Immature natural killer cell (primary cell): ENCODE measurements around the gene GFI1B. TPM values are rescaled to one million over a fixed set of nuclear protein-coding genes. Genes with fewer than 3 reads are reported as not detected.
"Not testable (repeated sequence)": the region's sequence is repeated elsewhere in the genome, so short reads cannot be mapped to it uniquely, and the experiment has no call there.

ENCODE experiments used
- DNase-seq, 3 donors: peaks; one replicate each; pipeline ENCODE4 v3.0.0; 2022; ENCODE audit warnings: mixed read lengths in 1 of 3
- H3K27ac Mint-ChIP-seq, 6 donors: one replicate each; pipeline ENCODE4 v1.8.0; 2020; ENCODE audit warnings: mixed read lengths in 6 of 6, mild to moderate bottlenecking in 5 of 6, inconsistent platforms in 4 of 6, moderate library complexity in 3 of 6
- H3K27me3 Mint-ChIP-seq, 3 donors: one replicate each; pipeline ENCODE4 v1.8.0; 2020 to 2021; ENCODE audit warnings: low read depth in 3 of 3, mild to moderate bottlenecking in 3 of 3, mixed read lengths in 3 of 3, moderate library complexity in 3 of 3, inconsistent platforms in 1 of 3
- H3K36me3 Mint-ChIP-seq, 3 donors: one replicate each; pipeline ENCODE4 v1.8.0; 2020; ENCODE audit warnings: mixed read lengths in 3 of 3, inconsistent platforms in 2 of 3, mild to moderate bottlenecking in 2 of 3
- H3K4me1 Mint-ChIP-seq, 2 donors: one replicate each; pipeline ENCODE4 v1.8.0; 2020; ENCODE audit warnings: inconsistent platforms in 2 of 2, mild to moderate bottlenecking in 2 of 2, mixed read lengths in 2 of 2, moderate library complexity in 1 of 2
- H3K4me3 Mint-ChIP-seq, 5 donors: one replicate each; pipeline ENCODE4 v1.8.0; 2020; ENCODE audit warnings: mild to moderate bottlenecking in 5 of 5, mixed read lengths in 5 of 5, inconsistent platforms in 3 of 5, moderate library complexity in 3 of 5
- H3K9me3 Mint-ChIP-seq, 6 donors: one replicate each; pipeline ENCODE4 v1.8.0; 2020; ENCODE audit warnings: mild to moderate bottlenecking in 6 of 6, mixed read lengths in 6 of 6, inconsistent platforms in 4 of 6, moderate library complexity in 3 of 6
- polyA plus RNA-seq, 3 donors: library from polyadenylated mRNA; unstranded; fragments of 300-500 nt; fragmentation: Illumina TruSeq; gene quantifications; one replicate each; pipeline ENCODE4 v1.2.3, GENCODE V29; 2021

The GFI1B gene
- polyA plus RNA-seq, 3 donors from 2014 or later, result 1.6 to 1.8 TPM; not detected in 1

- Mint-ChIP-seq H3K4me1 (peaks cover 80 to 85% of the 10 kb centered on the region in 2 donors), H3K27me3 (peaks cover 2 to 5% (median 3%) of the 10 kb centered on the region in 3 donors), H3K36me3 (no peaks in the 10 kb centered on the region), H3K27ac (peak overlapping the region in 2 of 6 donors; percentile 2 to 34), H3K4me3 (peak overlapping the region; percentile 3 to 60 (median 17)), H3K9me3 (no peaks in the 10 kb centered on the region)
- DNase-seq, result no peak
These were observed 11.0 kb downstream of the GFI1B start for GRCh38 chr9:132989414-132989996.

GRCh38 chr9:132989998-132990557 is 11.6 kb downstream of the GFI1B start:
- H3K27me3 Mint-ChIP-seq, H3K36me3 Mint-ChIP-seq, H3K9me3 Mint-ChIP-seq: not testable (repeated sequence)
- DNase-seq, result peak in 1 of 3 donors; percentile 32
- peaks cover 86 to 90% of the 10 kb centered on the region in 2 donors for H3K4me1 Mint-ChIP-seq
- H3K27ac Mint-ChIP-seq, result peak overlapping the region in 5 of 6 donors; percentile 2 to 92 (median 69)
- H3K4me3 Mint-ChIP-seq, result peak overlapping the region; percentile 4 to 60 (median 48)

GRCh38 chr9:132990781-132991180 is 12.3 kb downstream of the GFI1B start:
- peak; percentile 30 to 46 (median 30) for DNase-seq
- Mint-ChIP-seq H3K4me1 (peaks cover 89 to 93% of the 10 kb centered on the region in 2 donors), H3K9me3 (no peaks in the 10 kb centered on the region), H3K4me3 (peak overlapping the region; percentile 24 to 79 (median 70)), H3K36me3 (no peaks in the 10 kb centered on the region), H3K27ac (peak overlapping the region in 5 of 6 donors; percentile 40 to 92 (median 79)), H3K27me3 (peaks cover 2 to 7% (median 6%) of the 10 kb centered on the region in 3 donors)

- H3K4me3 Mint-ChIP-seq, result peak overlapping the region; percentile 57 to 79 (median 70)
- H3K9me3 Mint-ChIP-seq, result no peaks in the 10 kb centered on the region
- H3K27ac Mint-ChIP-seq, result peak overlapping the region; percentile 64 to 92 (median 80)
- no peaks in the 10 kb centered on the region for H3K36me3 Mint-ChIP-seq
- H3K27me3 Mint-ChIP-seq, result peaks cover 2 to 7% (median 6%) of the 10 kb centered on the region in 3 donors
- peak; percentile 75 to 80 (median 79) for DNase-seq
- peaks cover 84 to 86% of the 10 kb centered on the region in 2 donors for H3K4me1 Mint-ChIP-seq
These were observed 13.1 kb downstream of the GFI1B start for GRCh38 chr9:132991351-132992300.

- DNase-seq, result no peak
- H3K9me3 Mint-ChIP-seq, result no peaks in the 10 kb centered on the region
- H3K27ac Mint-ChIP-seq, result peak overlapping the region in 5 of 6 donors; percentile 46 to 84 (median 66)
- H3K27me3 Mint-ChIP-seq, result peaks cover 5 to 7% (median 6%) of the 10 kb centered on the region in 3 donors
- no peaks in the 10 kb centered on the region for H3K36me3 Mint-ChIP-seq
- peak overlapping the region; percentile 19 to 90 (median 38) for H3K4me3 Mint-ChIP-seq
- peaks cover 65 to 67% of the 10 kb centered on the region in 2 donors for H3K4me1 Mint-ChIP-seq
These were observed 15.0 kb downstream of the GFI1B start for GRCh38 chr9:132993511-132993939.

DNA sequence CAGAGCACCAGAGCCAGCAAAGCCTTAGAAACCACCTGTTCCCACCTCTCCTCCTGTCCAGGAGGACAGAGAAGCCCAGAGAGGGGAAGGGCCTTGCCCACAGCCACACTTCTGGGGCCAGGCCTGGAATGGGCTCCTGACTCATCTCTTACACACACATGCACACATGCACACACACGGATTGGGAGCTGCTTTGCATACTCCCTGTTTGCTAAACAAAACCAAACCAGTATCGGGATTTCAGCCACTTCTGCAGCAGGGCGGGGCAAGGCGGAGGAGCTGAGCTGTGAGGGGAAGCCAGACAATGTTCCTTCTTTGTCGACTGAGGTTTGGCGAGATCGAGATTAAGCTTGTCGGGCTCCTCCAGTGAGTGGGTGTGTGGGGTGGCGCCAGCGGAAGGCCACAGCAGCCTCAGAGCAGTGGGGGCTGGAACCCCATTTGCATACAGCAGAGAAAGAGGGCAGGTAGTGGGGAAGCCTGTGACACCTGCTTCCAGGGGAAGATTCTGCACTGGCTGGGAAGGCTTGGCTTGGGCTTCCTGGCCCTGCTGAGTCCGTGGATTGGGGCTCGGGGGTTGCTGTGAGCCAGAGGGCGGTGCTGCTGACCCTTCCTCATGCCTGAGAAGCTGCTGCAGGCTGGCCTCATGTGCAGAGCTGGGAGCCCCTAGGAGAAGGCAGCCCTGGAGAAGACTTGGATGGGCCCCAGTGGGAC is 16.1 kb downstream of the GFI1B start:
- peak overlapping the region; percentile 64 to 90 (median 80) for H3K4me3 Mint-ChIP-seq
- peak overlapping the region; percentile 7 to 89 (median 66) for H3K27ac Mint-ChIP-seq
- H3K9me3 Mint-ChIP-seq, result no peaks in the 10 kb centered on the region
- H3K27me3 Mint-ChIP-seq, result peaks cover 5 to 7% (median 7%) of the 10 kb centered on the region in 3 donors
- no peaks in the 10 kb centered on the region for H3K36me3 Mint-ChIP-seq
- H3K4me1 Mint-ChIP-seq, result peaks cover 58 to 60% of the 10 kb centered on the region in 2 donors
- DNase-seq, result peak; percentile 38 to 55 (median 54)

DNA sequence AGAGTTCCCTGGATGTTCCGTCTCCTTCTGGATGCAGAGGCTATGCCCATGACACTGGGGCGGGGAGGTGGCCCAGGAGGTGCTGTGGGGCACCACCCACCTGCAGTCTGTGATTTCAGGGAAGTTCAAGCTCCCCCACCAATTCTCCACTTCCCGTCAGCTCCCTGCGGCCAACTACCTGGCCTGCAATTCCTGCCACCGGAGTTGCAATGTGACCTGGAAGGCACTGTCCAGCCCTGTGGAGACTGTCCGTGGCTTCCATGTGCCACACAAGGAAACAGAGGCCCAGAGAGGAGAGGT is 16.6 kb downstream of the GFI1B start:
- Mint-ChIP-seq H3K27me3 (peaks cover 5 to 7% (median 5%) of the 10 kb centered on the region in 3 donors), H3K4me1 (peaks cover 53 to 54% of the 10 kb centered on the region in 2 donors), H3K4me3 (peak overlapping the region in 3 of 5 donors; percentile 23 to 90 (median 64)), H3K27ac (no peak overlapping the region), H3K9me3 (no peaks in the 10 kb centered on the region), H3K36me3 (no peaks in the 10 kb centered on the region)
- no peak for DNase-seq

- Mint-ChIP-seq H3K4me1 (peaks cover 45 to 46% of the 10 kb centered on the region in 2 donors), H3K36me3 (no peaks in the 10 kb centered on the region), H3K9me3 (no peaks in the 10 kb centered on the region), H3K27ac (no peak overlapping the region), H3K4me3 (no peak overlapping the region), H3K27me3 (peaks cover 5 to 9% (median 5%) of the 10 kb centered on the region in 3 donors)
- DNase-seq, result no peak
These were observed 17.4 kb downstream of the GFI1B start for GRCh38 chr9:132995879-132996278.

- Mint-ChIP-seq H3K36me3 (no peaks in the 10 kb centered on the region), H3K4me3 (no peak overlapping the region), H3K27ac (peak overlapping the region in 2 of 6 donors; percentile 49 to 56), H3K9me3 (no peaks in the 10 kb centered on the region), H3K27me3 (peaks cover 5 to 9% (median 5%) of the 10 kb centered on the region in 3 donors), H3K4me1 (peaks cover 38 to 40% of the 10 kb centered on the region in 2 donors)
- DNase-seq, result no peak
These were observed 18.0 kb downstream of the GFI1B start for GRCh38 chr9:132996526-132996925.

DNA sequence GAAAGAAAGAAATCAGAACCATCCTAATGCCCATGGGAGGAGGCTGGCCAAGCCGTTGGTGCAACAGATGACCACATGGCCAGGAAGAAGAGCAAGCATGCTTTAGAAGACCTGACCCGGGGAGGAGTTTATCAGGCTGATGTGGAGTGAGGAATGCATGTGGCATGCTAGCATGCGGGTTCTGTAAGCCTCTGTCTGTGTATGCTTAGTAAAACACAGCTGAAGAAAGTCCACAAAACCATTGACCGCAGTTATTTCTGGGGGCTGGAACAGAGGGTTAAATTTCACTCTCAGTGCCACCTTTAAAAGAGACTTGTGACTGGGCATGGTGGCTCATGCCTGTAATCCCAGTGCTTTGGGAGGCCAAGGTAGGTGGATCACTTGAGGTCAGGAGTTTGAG is 19.1 kb downstream of the GFI1B start:
- H3K27ac Mint-ChIP-seq, result no peak overlapping the region
- H3K36me3 Mint-ChIP-seq, result no peaks in the 10 kb centered on the region
- peaks cover 2 to 7% (median 5%) of the 10 kb centered on the region in 3 donors for H3K27me3 Mint-ChIP-seq
- H3K4me3 Mint-ChIP-seq, result no peak overlapping the region
- no peak for DNase-seq
- no peaks in the 10 kb centered on the region for H3K9me3 Mint-ChIP-seq
- peaks cover 27 to 29% of the 10 kb centered on the region in 2 donors for H3K4me1 Mint-ChIP-seq

DNA sequence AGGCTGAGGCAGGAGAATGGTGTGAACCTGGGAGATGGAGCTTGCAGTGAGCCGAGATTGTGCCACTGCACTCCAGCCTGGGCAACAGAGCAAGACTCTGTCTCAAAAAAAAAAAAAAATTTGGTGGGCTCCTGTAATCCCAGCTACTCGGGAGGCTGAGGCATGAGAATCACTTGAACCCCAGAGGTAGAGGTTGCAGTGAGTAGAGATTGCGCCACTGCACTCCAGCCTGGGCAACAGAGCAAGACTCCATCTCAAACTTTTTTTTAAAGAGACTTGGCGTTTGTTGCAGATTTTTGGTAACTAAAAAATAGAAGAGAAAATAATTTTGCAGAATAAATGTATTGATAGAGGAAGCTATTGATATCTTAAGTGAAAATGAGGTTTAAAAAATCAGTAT is 19.7 kb downstream of the GFI1B start:
- DNase-seq, H3K4me3 Mint-ChIP-seq, H3K9me3 Mint-ChIP-seq, H3K27me3 Mint-ChIP-seq, H3K27ac Mint-ChIP-seq, H3K36me3 Mint-ChIP-seq: not testable (repeated sequence)
- peaks cover 21 to 24% of the 10 kb centered on the region in 2 donors for H3K4me1 Mint-ChIP-seq

DNA sequence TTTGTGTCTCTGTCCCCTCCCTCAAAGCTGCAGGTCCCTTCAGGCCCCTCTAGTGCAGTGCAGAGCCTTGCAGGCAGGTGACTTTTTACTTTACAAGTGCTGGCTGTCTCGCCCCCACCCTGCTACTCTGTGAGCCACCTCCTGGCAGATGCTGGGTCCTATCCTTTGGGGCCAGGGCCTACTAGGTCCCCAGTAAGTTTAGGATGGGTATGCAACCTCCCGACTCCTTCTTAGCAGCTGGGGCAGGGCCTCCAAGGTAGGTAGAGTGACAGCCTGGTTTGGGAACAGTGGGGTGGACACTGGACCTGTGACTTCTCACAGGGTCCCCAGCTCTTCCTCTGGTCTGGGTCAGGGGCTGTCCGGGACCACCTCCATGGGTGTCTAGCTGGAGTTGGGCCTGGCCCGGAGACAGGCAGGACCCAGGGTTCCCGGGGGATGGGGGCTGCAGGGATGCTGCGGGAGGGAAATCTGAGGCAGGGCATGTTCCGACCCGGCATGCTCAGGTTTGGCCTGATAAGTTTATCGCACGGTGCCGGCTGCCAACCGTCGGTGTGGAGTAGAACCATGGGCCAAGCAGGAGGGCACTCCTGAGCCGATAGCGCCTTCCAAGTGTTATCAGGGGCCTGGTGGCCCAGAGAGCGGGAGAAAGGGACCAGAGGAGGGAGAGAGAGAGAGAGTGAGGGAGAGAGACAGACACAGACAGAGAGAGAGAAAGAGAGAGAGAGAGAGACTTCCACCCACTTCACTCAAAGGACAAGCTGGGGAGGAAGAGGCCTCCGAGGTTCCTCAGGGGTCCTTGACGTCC is 20.5 kb downstream of the GFI1B start:
- H3K36me3 Mint-ChIP-seq, result no peaks in the 10 kb centered on the region
- DNase-seq, result no peak
- H3K27me3 Mint-ChIP-seq, result peaks cover 2 to 5% (median 5%) of the 10 kb centered on the region in 3 donors
- H3K9me3 Mint-ChIP-seq, result no peaks in the 10 kb centered on the region
- H3K4me1 Mint-ChIP-seq, result peaks cover 13 to 16% of the 10 kb centered on the region in 2 donors
- no peak overlapping the region for H3K4me3 Mint-ChIP-seq
- H3K27ac Mint-ChIP-seq, result no peak overlapping the region
